Cardiac muscle cell (in vitro differentiated cells and primary cell): Measurements from ENCODE around the gene HOXD3. TPM values are rescaled to one million over a fixed set of nuclear protein-coding genes. Genes with fewer than 3 reads are reported as not detected.

Experiments
- DNase-seq, 2 donors: peaks; one replicate each; pipeline versions ENCODE4 v3.0.0 to v3.0.0-alpha.2; 2010 to 2017; ENCODE audit warnings: low read depth in 1 of 2, low spot score in 1 of 2
- H3K27ac ChIP-seq: fragments of 200-600 bp; sonication (generic); 2 replicates; pipeline ENCODE4 v1.5.1; 2016
- H3K27me3 ChIP-seq: fragments of 200-600 bp; sonication (generic); 2 replicates; pipeline ENCODE4 v1.6.0; 2016; ENCODE audit warnings: control low read depth
- H3K36me3 ChIP-seq: fragments of 200-600 bp; sonication (generic); 2 replicates; pipeline ENCODE4 v1.5.1; 2016; ENCODE audit warnings: control low read depth
- H3K4me1 ChIP-seq: fragments of 200-600 bp; sonication (generic); 2 replicates; pipeline ENCODE4 v1.8.1; 2017; ENCODE audit warnings: low read depth, mild to moderate bottlenecking, mixed run types
- H3K4me3 ChIP-seq: fragments of 200-600 bp; sonication (generic); 2 replicates; pipeline ENCODE4 v1.5.1; 2016; ENCODE audit warnings: mild to moderate bottlenecking
- H3K9me3 ChIP-seq: fragments of 200-600 bp; sonication (generic); 2 replicates; pipeline ENCODE4 v1.5.1; 2017; ENCODE audit warnings: low read depth, mild to moderate bottlenecking, control low read depth
- CTCF ChIP-seq: IDR thresholded peaks from 2 replicates; pipeline ENCODE4 v1.5.1; 2012; ENCODE audit warnings: low read depth, mild to moderate bottlenecking, low read length
- polyA plus RNA-seq: library from polyadenylated mRNA; unstranded; fragments of >200 nt; fragmentation: Nextera tagmentation; extraction: Ambion mirVana; gene quantifications from 2 replicates; pipeline ENCODE4 v1.2.1, GENCODE V29; 2016
- total RNA-seq: library from RNA; depleted of rRNA; stranded (reverse); fragments of >200 nt; gene quantifications from 2 replicates; pipeline ENCODE4 v1.2.3, GENCODE V29; 2016

Gene HOXD3
- total and polyA plus RNA-seq, 2 experiments from 2014 or later = 0.12 TPM; not detected in 1

- TF ChIP-seq CTCF = no peak
- Histone ChIP-seq H3K4me1 (no peaks in the 10 kb centered on the region), H3K4me3 (no peak overlapping the region), H3K36me3 (no peaks in the 10 kb centered on the region), H3K27ac (no peak overlapping the region), H3K9me3 (no peaks in the 10 kb centered on the region), H3K27me3 (peaks cover 63% of the 10 kb centered on the region)
- no peak for DNase-seq
These were observed 45.4 kb downstream of the HOXD3 start for GRCh38 chr2:176202491-176202890.

- peaks cover 49% of the 10 kb centered on the region for H3K27me3 ChIP-seq
- DNase-seq = no peak
- no peaks in the 10 kb centered on the region for H3K36me3 ChIP-seq
- no peak for TF ChIP-seq CTCF
- no peak overlapping the region for H3K4me3 ChIP-seq
- no peak overlapping the region for H3K27ac ChIP-seq
- H3K9me3 ChIP-seq = no peaks in the 10 kb centered on the region
- no peaks in the 10 kb centered on the region for H3K4me1 ChIP-seq
These were observed 48.0 kb downstream of the HOXD3 start for GRCh38 chr2:176205126-176205525.

GRCh38 chr2:176206136-176206535 lies 49.0 kb downstream of the HOXD3 start:
- Histone ChIP-seq H3K9me3 (no peaks in the 10 kb centered on the region), H3K4me1 (no peaks in the 10 kb centered on the region), H3K27ac (no peak overlapping the region), H3K36me3 (no peaks in the 10 kb centered on the region), H3K4me3 (no peak overlapping the region), H3K27me3 (peaks cover 48% of the 10 kb centered on the region)
- no peak for DNase-seq
- TF ChIP-seq CTCF = no peak

- Histone ChIP-seq H3K36me3 (no peaks in the 10 kb centered on the region), H3K4me1 (no peaks in the 10 kb centered on the region), H3K27me3 (peaks cover 50% of the 10 kb centered on the region), H3K9me3 (no peaks in the 10 kb centered on the region), H3K27ac (no peak overlapping the region), H3K4me3 (no peak overlapping the region)
- no peak for DNase-seq
- TF ChIP-seq CTCF = no peak
These were observed 49.6 kb downstream of the HOXD3 start for GRCh38 chr2:176206682-176207081.

- H3K9me3 ChIP-seq = no peaks in the 10 kb centered on the region
- H3K27me3 ChIP-seq = peaks cover 22% of the 10 kb centered on the region
- H3K27ac ChIP-seq = no peak overlapping the region
- no peak for DNase-seq
- no peaks in the 10 kb centered on the region for H3K4me1 ChIP-seq
- no peak for TF ChIP-seq CTCF
- H3K36me3 ChIP-seq = no peaks in the 10 kb centered on the region
- no peak overlapping the region for H3K4me3 ChIP-seq
These were observed 54.0 kb downstream of the HOXD3 start for GRCh38 chr2:176211110-176211509.

- no peak overlapping the region for H3K27ac ChIP-seq
- no peak for TF ChIP-seq CTCF
- H3K4me3 ChIP-seq = no peak overlapping the region
- peaks cover 18% of the 10 kb centered on the region for H3K27me3 ChIP-seq
- no peaks in the 10 kb centered on the region for H3K36me3 ChIP-seq
- H3K4me1 ChIP-seq = no peaks in the 10 kb centered on the region
- H3K9me3 ChIP-seq = no peaks in the 10 kb centered on the region
- DNase-seq = no peak
These were observed 55.2 kb downstream of the HOXD3 start for GRCh38 chr2:176212276-176212675.
